NCI-H774 (cell line): ENCODE measurements around the gene MT2A.

Experiments
- DNase-seq: peaks from one replicate; lab custom pipeline; 2025; lab: John Stamatoyannopoulos, UW

Gene MT2A

GRCh38 chr16:56639045-56639444 lies 30.7 kb downstream of the MT2A start:
- no peak for DNase-seq

GRCh38 chr16:56640076-56640475 lies 31.7 kb downstream of the MT2A start:
- no peak for DNase-seq

GRCh38 chr16:56641166-56641565 lies 32.8 kb downstream of the MT2A start:
- DNase-seq, result no peak

GRCh38 chr16:56643080-56643778 lies 34.8 kb downstream of the MT2A start:
- DNase-seq, result peak; percentile 79

- DNase-seq, result no peak
These were observed 35.4 kb downstream of the MT2A start for GRCh38 chr16:56643833-56644232.

GRCh38 chr16:56645311-56645710 lies 36.9 kb downstream of the MT2A start:
- no peak for DNase-seq

GRCh38 chr16:56645838-56646237 lies 37.5 kb downstream of the MT2A start:
- DNase-seq, result no peak

GRCh38 chr16:56647641-56648431 lies 39.5 kb downstream of the MT2A start:
- no peak for DNase-seq

- DNase-seq, result no peak
These were observed 40.9 kb downstream of the MT2A start for GRCh38 chr16:56649271-56649670.

GRCh38 chr16:56649820-56650219 lies 41.4 kb downstream of the MT2A start:
- DNase-seq, result no peak

GRCh38 chr16:56651586-56651985 lies 43.2 kb downstream of the MT2A start, which contains the start of gene MT1B:
Gene MT1B (plus strand): TSS chr16:56651886. CDS start chr16:56651954, 68 bp downstream.
- DNase-seq, result no peak

GRCh38 chr16:56652600-56652999 lies 44.2 kb downstream of the MT2A start:
- DNase-seq, result no peak

GRCh38 chr16:56653218-56653617 lies 44.8 kb downstream of the MT2A start:
- no peak for DNase-seq

GRCh38 chr16:56657555-56658326 lies 49.4 kb downstream of the MT2A start, which contains the start of gene MT1F:
Gene MT1F (plus strand): TSS chr16:56657959. CDS start chr16:56658059, 100 bp downstream.
- DNase-seq, result peak; percentile 63

GRCh38 chr16:56658327-56658875 lies 50.0 kb downstream of the MT2A start:
- no peak for DNase-seq
